ENCODE data around the gene SMYD3. TPM values are rescaled to one million over a fixed set of nuclear protein-coding genes. Genes with fewer than 3 reads are reported as not detected.

SMYD3 gene
- total RNA-seq, 2 donors from 2014 or later, result 8.8 to 19.0 TPM

DNA sequence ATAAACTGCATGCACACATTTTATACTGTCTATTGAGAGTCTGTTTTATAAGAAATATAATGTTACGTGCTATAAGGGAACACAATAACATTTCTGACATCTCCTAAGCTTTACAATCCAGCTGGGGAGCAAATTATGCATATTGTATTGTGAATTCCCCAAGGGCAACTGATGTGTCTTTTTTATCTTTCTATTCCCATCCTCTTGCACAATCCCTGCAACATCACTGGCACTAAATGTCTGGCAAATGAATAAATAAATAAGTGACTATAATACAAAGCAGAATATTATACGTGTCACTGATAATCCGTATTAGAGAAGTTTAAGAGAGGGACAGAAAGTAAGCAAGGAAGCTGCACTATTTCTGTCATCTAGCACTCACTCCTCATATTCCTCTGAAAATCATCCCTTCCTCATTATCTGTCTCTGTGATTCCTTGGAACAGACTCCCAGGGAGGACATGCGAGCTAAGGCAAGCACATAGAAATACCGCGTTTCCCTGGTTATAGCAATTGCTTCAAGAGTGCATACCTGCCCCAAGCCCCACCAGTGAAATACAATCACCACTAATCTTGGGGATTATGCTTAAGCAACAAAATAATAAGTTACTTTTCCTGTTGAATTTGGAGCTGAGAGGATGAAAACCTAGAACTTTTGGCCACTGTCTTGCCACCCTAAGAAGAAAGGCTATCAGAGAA is 205.4 kb downstream of the SMYD3 start:
- no peaks in the 10 kb centered on the region for H3K27me3 ChIP-seq (replicated peaks; ENCODE audit: insufficient read depth)
- no peak for ATAC-seq (ENCODE audit: insufficient number of reproducible peaks, low FRiP score, low read depth)
- no peaks in the 10 kb centered on the region for H3K4me1 ChIP-seq (ENCODE audit: control insufficient read depth in 1 of 2, low read depth in 2 of 2)
- no peaks in the 10 kb centered on the region for H3K36me3 ChIP-seq
- no peaks in the 10 kb centered on the region for H3K9me3 ChIP-seq
- TF ChIP-seq, protein P1, sequence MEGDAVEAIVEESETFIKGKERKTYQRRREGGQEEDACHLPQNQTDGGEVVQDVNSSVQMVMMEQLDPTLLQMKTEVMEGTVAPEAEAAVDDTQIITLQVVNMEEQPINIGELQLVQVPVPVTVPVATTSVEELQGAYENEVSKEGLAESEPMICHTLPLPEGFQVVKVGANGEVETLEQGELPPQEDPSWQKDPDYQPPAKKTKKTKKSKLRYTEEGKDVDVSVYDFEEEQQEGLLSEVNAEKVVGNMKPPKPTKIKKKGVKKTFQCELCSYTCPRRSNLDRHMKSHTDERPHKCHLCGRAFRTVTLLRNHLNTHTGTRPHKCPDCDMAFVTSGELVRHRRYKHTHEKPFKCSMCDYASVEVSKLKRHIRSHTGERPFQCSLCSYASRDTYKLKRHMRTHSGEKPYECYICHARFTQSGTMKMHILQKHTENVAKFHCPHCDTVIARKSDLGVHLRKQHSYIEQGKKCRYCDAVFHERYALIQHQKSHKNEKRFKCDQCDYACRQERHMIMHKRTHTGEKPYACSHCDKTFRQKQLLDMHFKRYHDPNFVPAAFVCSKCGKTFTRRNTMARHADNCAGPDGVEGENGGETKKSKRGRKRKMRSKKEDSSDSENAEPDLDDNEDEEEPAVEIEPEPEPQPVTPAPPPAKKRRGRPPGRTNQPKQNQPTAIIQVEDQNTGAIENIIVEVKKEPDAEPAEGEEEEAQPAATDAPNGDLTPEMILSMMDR (IDR thresholded peaks at IDR 0.05), result no peak
- no peak overlapping the region for H3K4me3 ChIP-seq
- no peak overlapping the region for H3K27ac ChIP-seq
- no peak for DNase-seq (ENCODE audit: low spot score)

DNA sequence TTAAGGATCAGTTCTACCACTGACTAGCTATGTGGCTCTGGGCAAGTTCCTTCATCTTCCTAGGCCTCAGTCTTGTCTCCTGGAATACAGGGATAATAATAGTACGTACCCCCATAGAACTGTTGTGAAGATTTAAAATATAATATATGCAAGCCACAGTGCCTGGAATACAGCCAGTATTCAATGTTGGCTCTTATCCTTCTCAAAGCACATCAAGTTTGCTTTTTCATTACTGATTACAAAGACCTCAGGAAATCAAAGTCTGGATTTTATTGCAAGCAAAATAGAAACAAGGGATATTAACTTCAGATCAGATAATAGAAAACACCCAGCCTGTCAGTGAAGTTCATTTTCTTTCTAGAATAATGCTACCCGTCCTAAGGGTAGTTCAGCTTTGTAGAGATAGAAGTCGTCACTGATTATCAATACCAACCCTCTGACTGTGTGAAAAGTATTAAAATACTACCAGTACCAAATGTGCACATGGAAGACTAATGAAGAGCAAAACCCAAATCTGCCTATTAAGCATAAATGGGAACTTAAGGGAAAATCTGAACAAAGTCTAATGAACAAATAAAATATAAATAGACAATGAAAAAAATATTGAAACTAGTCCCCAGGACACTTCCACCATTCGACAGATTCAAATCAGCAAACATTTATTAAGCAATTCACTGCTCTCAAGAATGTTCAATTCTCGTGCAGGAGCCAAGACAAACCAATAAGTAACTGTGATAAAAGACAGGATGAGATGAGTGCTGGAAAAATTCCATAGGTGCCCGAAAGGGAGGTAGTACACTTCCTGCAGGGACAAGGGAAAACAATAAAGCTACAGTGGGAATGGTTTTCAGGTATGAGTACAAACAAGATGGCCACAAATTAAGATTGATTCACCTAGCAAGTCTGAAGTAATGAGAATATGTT is 206.2 kb downstream of the SMYD3 start:
- Histone ChIP-seq H3K36me3 (no peaks in the 10 kb centered on the region), H3K4me3 (no peak overlapping the region), H3K27me3 (replicated peaks; ENCODE audit: insufficient read depth) (no peaks in the 10 kb centered on the region), H3K4me1 (ENCODE audit: control insufficient read depth in 1 of 2, low read depth in 2 of 2) (no peaks in the 10 kb centered on the region), H3K9me3 (no peaks in the 10 kb centered on the region), H3K27ac (no peak overlapping the region)
- no peak for ATAC-seq (ENCODE audit: insufficient number of reproducible peaks, low FRiP score, low read depth)
- no peak for DNase-seq (ENCODE audit: low spot score)
- TF ChIP-seq, protein P1 (IDR thresholded peaks at IDR 0.05), result no peak

DNA sequence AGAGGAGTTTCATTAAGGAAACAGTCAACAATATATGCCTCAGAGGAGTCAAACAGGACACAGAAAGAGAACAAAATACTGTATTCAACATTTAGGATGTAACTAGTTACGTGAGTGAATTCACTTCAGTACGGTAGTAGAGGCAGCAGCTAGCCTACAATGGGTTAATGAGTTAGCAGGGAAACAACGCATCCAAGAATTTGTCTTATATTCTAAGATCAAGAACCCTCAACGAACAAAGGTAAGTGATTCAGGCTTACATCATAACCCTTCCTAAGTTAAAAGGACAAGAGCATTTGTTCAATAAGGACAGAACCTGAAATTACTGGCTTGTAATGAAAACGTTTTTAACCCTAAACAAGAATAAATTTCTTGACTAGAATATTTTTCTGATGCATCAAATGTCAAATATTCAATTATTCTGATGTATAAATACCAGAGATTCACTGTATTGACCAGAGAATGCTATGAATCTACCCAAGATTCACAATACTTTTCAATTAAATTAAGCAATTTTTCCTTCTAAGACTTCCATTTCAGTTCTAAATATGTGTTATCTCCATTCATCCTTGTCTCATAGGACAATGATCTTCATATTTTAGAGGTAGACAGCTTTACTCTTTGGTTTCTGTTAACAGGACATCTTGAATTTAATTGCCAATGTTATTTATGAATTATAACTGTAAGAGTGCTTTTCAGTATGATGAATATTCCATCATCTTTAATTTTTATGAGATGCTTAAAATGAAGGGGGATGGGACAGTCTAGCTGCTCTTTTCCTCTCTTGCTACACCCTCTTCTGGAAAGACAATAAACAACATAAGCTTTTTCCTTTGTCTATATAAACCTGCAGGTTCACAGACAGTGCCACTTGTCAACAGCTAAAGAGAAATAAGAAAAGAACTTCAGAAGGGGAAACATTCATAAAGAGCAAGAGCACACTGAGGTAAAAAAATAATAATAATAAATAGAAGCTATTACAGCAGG is 209.5 kb downstream of the SMYD3 start:
- no peak overlapping the region for H3K4me3 ChIP-seq
- DNase-seq (ENCODE audit: low spot score), result no peak

DNA sequence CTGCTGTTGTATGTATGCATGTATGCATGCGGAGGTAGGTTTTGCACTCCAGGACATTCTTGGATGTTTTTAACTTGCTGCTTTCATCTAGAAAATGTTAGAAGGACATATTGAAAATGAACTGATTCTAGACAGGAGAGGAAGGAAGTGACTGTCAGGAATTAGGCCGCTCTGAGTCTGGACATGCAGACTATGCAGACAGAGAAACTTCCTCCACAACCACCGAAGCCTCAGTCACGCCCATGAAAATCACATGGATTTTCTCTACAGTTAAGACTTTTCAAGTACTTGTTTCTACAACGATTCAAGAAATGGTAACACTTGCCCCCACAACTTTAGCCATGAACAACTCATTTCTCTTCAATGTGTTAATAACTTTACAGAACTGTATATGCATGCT is 211.1 kb downstream of the SMYD3 start:
- H3K4me3 ChIP-seq, result no peak overlapping the region
- TF ChIP-seq, protein P1 (IDR thresholded peaks at IDR 0.05), result no peak
- ATAC-seq (ENCODE audit: insufficient number of reproducible peaks, low FRiP score, low read depth) (no peak), DNase-seq (ENCODE audit: low spot score) (no peak)
- H3K27me3 ChIP-seq (replicated peaks; ENCODE audit: insufficient read depth), result no peaks in the 10 kb centered on the region
- no peaks in the 10 kb centered on the region for H3K36me3 ChIP-seq
- no peaks in the 10 kb centered on the region for H3K9me3 ChIP-seq
- H3K4me1 ChIP-seq (ENCODE audit: control insufficient read depth in 1 of 2, low read depth in 2 of 2), result peaks cover 0 to 5% of the 10 kb centered on the region in 2 donors
- no peak overlapping the region for H3K27ac ChIP-seq

More for the DNA sequence above, 209.5 kb downstream of the SMYD3 start:
- Histone ChIP-seq H3K9me3 (no peaks in the 10 kb centered on the region), H3K27me3 (replicated peaks; ENCODE audit: insufficient read depth) (no peaks in the 10 kb centered on the region), H3K4me1 (ENCODE audit: control insufficient read depth in 1 of 2, low read depth in 2 of 2) (peaks cover 0 to 5% of the 10 kb centered on the region in 2 donors), H3K27ac (no peak overlapping the region), H3K36me3 (no peaks in the 10 kb centered on the region)
- ATAC-seq (ENCODE audit: insufficient number of reproducible peaks, low FRiP score, low read depth), result no peak
- TF ChIP-seq, protein P1 (IDR thresholded peaks at IDR 0.05), result no peak
